HepG2 (cell line): ENCODE data around the gene OR51T1. TPM values are rescaled to one million over a fixed set of nuclear protein-coding genes. Genes with fewer than 3 reads are reported as not detected.

Experiments used
- ATAC-seq: fragments of 200-7000 bp; cut with Tn5 transposase; 3 replicates; pipeline ENCODE4 v1.9.1; 2020; ENCODE audit warnings: mild to moderate bottlenecking, moderate library complexity
- BruUV-seq: library from RNA; stranded (reverse); fragments of 400-500 nt; replicated peaks from 2 replicates; lab custom pipeline; 2021; lab: Mats Ljungman, UMichigan
- CTCF ChIA-PET: fragments of 300-600 bp; formaldehyde crosslinking; extraction: SDS; loops from one replicate; lab custom pipeline; 2021; ENCODE audit warnings: low total read pairs, inconsistent platforms, low intra/inter-chr PET ratio; lab: Yijun Ruan, JAX
- POLR2A ChIA-PET: fragments of 350-600 bp; sonication (Branson Sonifier 250); formaldehyde crosslinking; loops from one replicate; lab custom pipeline; 2020; ENCODE audit warnings: antibody characterized with exemption, inconsistent platforms; lab: Yijun Ruan, JAX
- DNase-seq: peaks from one replicate; pipeline ENCODE4 v3.0.0-alpha.2; 2015; ENCODE audit warnings: low spot score
- FAIRE-seq: peaks from 3 replicates; lab custom pipeline; 2011; peaks lifted over from hg19 to GRCh38; lab: Jason Lieb, UNC
- H2AFZ ChIP-seq: one replicate; pipeline ENCODE4 v1.6.1; 2011; ENCODE audit warnings: low read length, inconsistent platforms
- H3K27ac ChIP-seq: fragments of 300-600 bp; 3 replicates; pipeline ENCODE4 v1.8.0; 2011; ENCODE audit warnings: mixed run types, mild to moderate bottlenecking, mixed read lengths, low read length, inconsistent platforms; ENCODE audit not compliant: insufficient read depth; ENCODE audit errors: extremely low read length
- H3K27me3 ChIP-seq, 2 experiments: fragments of 200-600 bp in 1 of 2; 2 replicates in 1 of 2; 3 replicates in 1 of 2; pipeline versions ENCODE4 v1.6.0 to v1.8.0; 2011; ENCODE audit warnings: low read length in 2 of 2, mild to moderate bottlenecking in 2 of 2, moderate library complexity in 2 of 2, inconsistent platforms in 1 of 2; ENCODE audit not compliant: insufficient read depth in 2 of 2, control insufficient read depth in 1 of 2
- H3K36me3 ChIP-seq, 2 experiments: fragments of 200-600 bp in 1 of 2; replicated peaks in 1 of 2; 2 replicates in 1 of 2; 3 replicates in 1 of 2; pipeline versions ENCODE4 v1.5.1 to v1.8.0; 2011; ENCODE audit warnings: low read length in 2 of 2, inconsistent platforms in 1 of 2; ENCODE audit not compliant: insufficient read depth in 2 of 2, control insufficient read depth in 1 of 2
- H3K4me1 ChIP-seq: 2 replicates; pipeline ENCODE4 v1.5.1; 2012; ENCODE audit warnings: low read length, inconsistent platforms; ENCODE audit not compliant: insufficient read depth
- H3K4me2 ChIP-seq: 2 replicates; pipeline ENCODE4 v1.6.0; 2011; ENCODE audit warnings: low read depth, low read length, inconsistent platforms
- H3K4me3 ChIP-seq, 3 experiments: fragments of 200-600 bp in 1 of 3; sonication (generic), shearing (Covaris generic) in 1 of 3; replicated peaks in 1 of 3; 2 replicates each; pipeline ENCODE4 v1.5.1; 2011 to 2016; ENCODE audit warnings: low read length in 3 of 3, inconsistent platforms in 2 of 3, low read depth in 2 of 3, mild to moderate bottlenecking in 2 of 3, control low read depth in 1 of 3, mixed read lengths in 1 of 3; ENCODE audit not compliant: insufficient read depth in 1 of 3
- H3K79me2 ChIP-seq: one replicate; pipeline ENCODE4 v1.6.1; 2011; ENCODE audit warnings: low read length, inconsistent platforms; ENCODE audit not compliant: insufficient read depth
- H3K9ac ChIP-seq: 2 replicates; pipeline ENCODE4 v1.6.0; 2011; ENCODE audit warnings: mild to moderate bottlenecking, low read depth, low read length, inconsistent platforms; ENCODE audit not compliant: insufficient read depth
- H3K9me3 ChIP-seq: 2 replicates; pipeline ENCODE4 v1.5.1; 2012; ENCODE audit warnings: mild to moderate bottlenecking, low read length
- H4K20me1 ChIP-seq: 2 replicates; pipeline ENCODE4 v1.6.0; 2011; ENCODE audit warnings: inconsistent platforms, mild to moderate bottlenecking, low read length, moderate library complexity; ENCODE audit not compliant: insufficient read depth
- HINFP ChIP-seq: sonication (generic); formaldehyde crosslinking; IDR thresholded peaks from 2 replicates; pipeline ENCODE4 v1.4.0; 2020; ENCODE audit warnings: low read depth, mild to moderate bottlenecking, missing genetic modification reagents
- MEF2D ChIP-seq: sonication (generic); formaldehyde crosslinking; IDR thresholded peaks from 2 replicates; pipeline ENCODE4 v1.5.1; 2020; ENCODE audit warnings: mild to moderate bottlenecking, missing genetic modification reagents
- MIER3 ChIP-seq: IDR thresholded peaks from 2 replicates; pipeline ENCODE4 v1.6.1; 2016; ENCODE audit warnings: missing compliant biosample characterization, borderline replicate concordance
- NCOA5 ChIP-seq: sonication (generic); formaldehyde crosslinking; IDR thresholded peaks from 2 replicates; pipeline ENCODE4 v1.4.0; 2020; ENCODE audit warnings: missing genetic modification reagents
- NFRKB ChIP-seq: fragments of 450-650 bp; IDR thresholded peaks from 2 replicates; pipeline ENCODE4 v1.6.1; 2017
- TCF7L2 ChIP-seq: IDR thresholded peaks from 2 replicates; pipeline ENCODE4 v1.6.1; 2011; ENCODE audit warnings: mild to moderate bottlenecking, low read depth, low read length, moderate library complexity
- ZNF225 ChIP-seq: sonication (generic); formaldehyde crosslinking; IDR thresholded peaks from 2 replicates; pipeline ENCODE4 v1.4.0; 2020; ENCODE audit warnings: mild to moderate bottlenecking, missing genetic modification reagents
- ZNF281 ChIP-seq: sonication (generic); formaldehyde crosslinking; IDR thresholded peaks from 2 replicates; pipeline ENCODE4 v1.4.0; 2020; ENCODE audit warnings: missing genetic modification reagents, borderline replicate concordance
- ZNF30 ChIP-seq: sonication (generic); formaldehyde crosslinking; IDR thresholded peaks from 2 replicates; pipeline ENCODE4 v1.5.0; 2020; ENCODE audit warnings: mild to moderate bottlenecking, missing genetic modification reagents
- ZNF530 ChIP-seq: sonication (generic); formaldehyde crosslinking; IDR thresholded peaks from 2 replicates; pipeline ENCODE4 v1.5.0; 2020; ENCODE audit warnings: low read depth, mild to moderate bottlenecking, missing genetic modification reagents
- ZNF549 ChIP-seq: sonication (generic); formaldehyde crosslinking; IDR thresholded peaks from 2 replicates; pipeline ENCODE4 v1.5.0; 2020; ENCODE audit warnings: missing genetic modification reagents
- ZNF629 ChIP-seq: sonication (generic); formaldehyde crosslinking; conservative IDR thresholded peaks from 2 replicates; pipeline ENCODE4 v1.5.0; 2020; ENCODE audit warnings: missing genetic modification reagents
- ZNF720 ChIP-seq: sonication (generic); formaldehyde crosslinking; IDR thresholded peaks from 2 replicates; pipeline ENCODE4 v1.4.0; 2020; ENCODE audit warnings: missing genetic modification reagents
- ZNF776 ChIP-seq: sonication (generic); formaldehyde crosslinking; IDR thresholded peaks from 2 replicates; pipeline ENCODE4 v1.4.0; 2020; ENCODE audit warnings: mild to moderate bottlenecking, missing genetic modification reagents
- ZNF850 ChIP-seq: sonication (generic); formaldehyde crosslinking; conservative IDR thresholded peaks from 2 replicates; pipeline ENCODE4 v1.9.0; 2021; ENCODE audit warnings: mild to moderate bottlenecking, missing genetic modification reagents
- WGBS: methylation state at CpG from one replicate; pipeline ENCODE4 v1.1.6; 2017; ENCODE audit warnings: low lambda C conversion rate; 5-methylcytosine and 5-hydroxymethylcytosine counted together
- in situ Hi-C: cut with HindIII; loops from 2 replicates; pipeline ENCODE4 v1.10.0; 2017; ENCODE audit warnings: low pct_unique_long_range_greater_than_20kb; ENCODE audit not compliant: extremely low pct_ligation_motif_present
- intact Hi-C: fragments of 100-400 bp; cut with micrococcal nuclease; formaldehyde crosslinking; loops from one replicate; pipeline ENCODE4 v1.10.0; 2022; ENCODE audit not compliant: unreplicated experiment
- polyA plus RNA-seq, 8 experiments: library from polyadenylated mRNA; depleted of rRNA in 3 of 8; stranded (reverse) in 7 of 8; unstranded in 1 of 8; fragments of >200 nt; fragmentation: Illumina TruSeq in 4 of 8; extraction: Trizol in 4 of 8; gene quantifications; 2 replicates each; pipeline versions ENCODE4 v1.2.1 to v1.2.3, GENCODE V29; 2011 to 2016; ENCODE audit warnings: low read depth in 4 of 8, missing spikeins in 1 of 8, mixed read lengths in 1 of 8; ENCODE audit not compliant: insufficient read depth in 1 of 8
- total RNA-seq, 5 experiments: library from RNA; depleted of rRNA; stranded (reverse); fragments of >200 nt; fragmentation: Illumina TruSeq; extraction: Trizol; gene quantifications; 2 replicates each; pipeline ENCODE4 v1.2.3, GENCODE V29; 2016; ENCODE audit warnings: low read depth in 1 of 5

The OR51T1 gene
- total and polyA plus RNA-seq, 2 of the 13 experiments (the other 11 are each of a cell fraction or from before 2014, with no cell fraction given) = not detected

GRCh38 chr11:4924239-4924638 lies 42.5 kb downstream of the OR51T1 start, which contains the start of gene OR51G1:
TSS of gene OR51G1 (minus strand) at chr11:4924339. CDS start at chr11:4924339, 0 bp downstream.
- H3K9ac ChIP-seq = no peak within 1 kb of the TSS
- CTCF ChIA-PET = no interaction called here
- no peak for TF ChIP-seq ZNF850
- TF ChIP-seq ZNF530 = no peak
- TF ChIP-seq, all 625 proteins: peak for 0
- DNase-seq (no peak), FAIRE-seq (no peak), ATAC-seq (no peak)
- no peaks in the 10 kb centered on the region for H3K79me2 ChIP-seq
- H3K9me3 ChIP-seq = no peaks in the 10 kb centered on the region
- POLR2A ChIA-PET = no interaction called here
- H3K4me2 ChIP-seq = no peak within 1 kb of the TSS
- H3K27me3 ChIP-seq = peaks cover 0 to 3% of the 10 kb centered on the region in 2 experiments; a peak in 1 of 5 replicates
- no peak within 1 kb of the TSS for H3K27ac ChIP-seq
- WGBS = 7% methylated on average over 1 of the region's 1 CpG
- H3K4me1 ChIP-seq = no peaks in the 10 kb centered on the region
- H4K20me1 ChIP-seq = no peaks in the 10 kb centered on the region
- intact Hi-C loops (no loop called here), in situ Hi-C loops (no loop called here)
- H3K4me3 ChIP-seq = no peak within 1 kb of the TSS
- no peaks in the 10 kb centered on the region for H3K36me3 ChIP-seq
- H2AFZ ChIP-seq = no peak within 1 kb of the TSS
- no TSS peak for BruUV-seq

GRCh38 chr11:4926608-4927007 lies 44.9 kb downstream of the OR51T1 start:
- H3K79me2 ChIP-seq = no peaks in the 10 kb centered on the region
- no peak overlapping the region for H3K27ac ChIP-seq
- H3K4me3 ChIP-seq = no peak overlapping the region
- POLR2A ChIA-PET = no interaction called here
- ATAC-seq (no peak), DNase-seq (no peak), FAIRE-seq (no peak)
- H3K9ac ChIP-seq = no peak overlapping the region
- no peaks in the 10 kb centered on the region for H3K9me3 ChIP-seq
- TF ChIP-seq MIER3 (CRISPR knock-in tag) (no peak), ZNF30 (CRISPR knock-in tag) (no peak), NFRKB (no peak), ZNF225 (no peak), MEF2D (CRISPR knock-in tag) (no peak), ZNF549 (CRISPR knock-in tag) (no peak), NCOA5 (CRISPR knock-in tag) (no peak), ZNF629 (CRISPR knock-in tag) (no peak), ZNF720 (CRISPR knock-in tag) (no peak), ZNF776 (no peak), HINFP (no peak), ZNF281 (CRISPR knock-in tag) (no peak), TCF7L2 (no peak)
- H2AFZ ChIP-seq = no peak overlapping the region
- intact Hi-C loops = no loop called here
- H3K27me3 ChIP-seq = peaks cover 0 to 3% of the 10 kb centered on the region in 2 experiments; a peak in 1 of 5 replicates
- CTCF ChIA-PET = no interaction called here
- BruUV-seq = no TSS peak
- H3K36me3 ChIP-seq = no peaks in the 10 kb centered on the region
- H3K4me1 ChIP-seq = no peaks in the 10 kb centered on the region
- in situ Hi-C loops = no loop called here
- H4K20me1 ChIP-seq = no peaks in the 10 kb centered on the region
- no peak overlapping the region for H3K4me2 ChIP-seq
